Hindlimb muscle (tissue), 1 donor: ENCODE results near the gene CTDSP1. TPM values are rescaled to one million over a fixed set of nuclear protein-coding genes. Genes with fewer than 3 reads are reported as not detected.
A peak's percentile ranks its signal among the peaks of the same experiment; 100 is the strongest.

Source experiments
- DNase-seq: peaks from one replicate; pipeline ENCODE4 v3.0.0-alpha.2; 2013
- polyA plus RNA-seq: library from polyadenylated mRNA; unstranded; fragments of 120-200 nt; gene quantifications from one replicate; pipeline ENCODE4 v1.2.1, GENCODE V29; 2013; ENCODE audit not compliant: insufficient read length

CTDSP1 gene, protein sequence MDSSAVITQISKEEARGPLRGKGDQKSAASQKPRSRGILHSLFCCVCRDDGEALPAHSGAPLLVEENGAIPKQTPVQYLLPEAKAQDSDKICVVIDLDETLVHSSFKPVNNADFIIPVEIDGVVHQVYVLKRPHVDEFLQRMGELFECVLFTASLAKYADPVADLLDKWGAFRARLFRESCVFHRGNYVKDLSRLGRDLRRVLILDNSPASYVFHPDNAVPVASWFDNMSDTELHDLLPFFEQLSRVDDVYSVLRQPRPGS
- polyA plus RNA-seq, result 105 TPM

DNA sequence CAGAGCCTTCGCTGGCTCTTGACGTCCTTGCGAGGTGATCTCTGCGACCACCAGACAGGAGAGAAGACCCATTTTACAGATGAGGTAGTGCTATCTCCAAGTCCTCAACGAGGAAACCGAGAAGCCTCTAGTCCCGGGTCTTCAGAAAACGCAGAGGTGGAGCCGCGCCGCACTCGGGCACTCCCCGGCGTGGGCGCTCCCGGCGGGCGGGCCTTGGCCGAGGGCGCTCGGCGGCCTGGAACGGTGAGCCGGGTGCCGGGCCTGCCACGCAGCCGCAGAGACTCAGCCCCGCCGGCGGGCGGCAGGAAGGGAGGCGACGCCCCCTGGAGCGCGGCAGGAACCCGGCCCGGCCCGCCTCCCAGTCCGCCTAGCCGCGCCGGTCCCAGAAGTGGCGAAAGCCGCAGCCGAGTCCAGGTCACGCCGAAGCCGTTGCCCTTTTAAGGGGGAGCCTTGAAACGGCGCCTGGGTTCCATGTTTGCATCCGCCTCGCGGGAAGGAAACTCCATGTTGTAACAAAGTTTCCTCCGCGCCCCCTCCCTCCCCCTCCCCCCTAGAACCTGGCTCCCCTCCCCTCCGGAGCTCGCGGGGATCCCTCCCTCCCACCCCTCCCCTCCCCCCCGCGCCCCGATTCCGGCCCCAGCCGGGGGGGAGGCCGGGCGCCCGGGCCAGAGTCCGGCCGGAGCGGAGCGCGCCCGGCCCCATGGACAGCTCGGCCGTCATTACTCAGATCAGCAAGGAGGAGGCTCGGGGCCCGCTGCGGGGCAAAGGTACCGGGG is at the start of gene CTDSP1:
Gene CTDSP1 (plus strand): TSS at position 478 of the 776 bp plus-strand sequence. CDS start 223 bp downstream, at position 701.
- peak; percentile 99 for DNase-seq

DNA sequence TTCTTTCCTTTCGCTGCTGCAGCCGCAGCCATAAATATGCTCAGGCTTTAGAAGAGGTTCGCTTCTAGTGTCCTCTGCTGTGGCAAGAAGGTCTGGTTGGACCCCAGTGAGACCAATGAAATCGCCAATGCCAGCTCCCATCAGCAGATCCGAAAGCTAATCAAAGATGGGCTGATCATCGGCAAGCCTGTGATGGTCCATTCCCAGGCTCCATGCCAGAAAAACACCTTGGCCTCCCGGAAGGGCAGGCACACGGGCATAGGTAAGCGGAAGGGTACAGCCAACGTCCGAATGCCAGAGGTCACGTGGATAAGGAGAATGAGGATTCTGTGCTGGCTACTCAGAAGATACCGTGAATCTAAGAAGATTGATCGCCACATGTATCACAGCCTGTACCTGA is 45.6 kb upstream of the CTDSP1 start:
- DNase-seq, result no peak

DNA sequence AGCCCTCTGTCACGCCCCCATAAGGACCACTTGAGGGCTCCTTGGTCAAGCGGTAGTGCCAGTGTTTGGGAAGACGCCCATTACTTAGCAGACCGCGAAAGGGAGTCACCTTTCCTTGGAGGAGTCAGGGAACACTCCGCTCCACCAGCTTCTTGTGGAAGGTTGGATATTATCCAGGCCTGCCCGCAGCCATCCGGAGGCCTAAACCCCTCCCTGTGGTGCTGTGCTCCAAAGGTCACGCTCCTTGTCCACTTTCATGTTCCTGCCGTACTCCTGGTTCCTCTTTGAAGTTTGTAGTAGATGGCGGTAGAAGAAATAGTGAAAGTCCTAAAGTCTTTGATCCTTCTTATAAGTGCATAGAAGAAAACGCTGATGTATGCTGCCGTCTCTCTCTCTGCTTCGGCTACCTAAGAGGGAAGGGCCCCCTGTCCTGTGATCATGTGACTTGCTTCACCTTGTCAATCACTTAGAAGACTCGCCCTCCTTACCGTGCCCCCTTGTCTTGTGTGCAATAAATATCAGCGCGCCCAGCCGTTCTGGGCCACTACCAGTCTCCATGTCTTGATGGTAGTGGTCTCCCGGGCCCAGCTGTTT is 44.7 kb upstream of the CTDSP1 start:
- DNase-seq, result no peak

DNA sequence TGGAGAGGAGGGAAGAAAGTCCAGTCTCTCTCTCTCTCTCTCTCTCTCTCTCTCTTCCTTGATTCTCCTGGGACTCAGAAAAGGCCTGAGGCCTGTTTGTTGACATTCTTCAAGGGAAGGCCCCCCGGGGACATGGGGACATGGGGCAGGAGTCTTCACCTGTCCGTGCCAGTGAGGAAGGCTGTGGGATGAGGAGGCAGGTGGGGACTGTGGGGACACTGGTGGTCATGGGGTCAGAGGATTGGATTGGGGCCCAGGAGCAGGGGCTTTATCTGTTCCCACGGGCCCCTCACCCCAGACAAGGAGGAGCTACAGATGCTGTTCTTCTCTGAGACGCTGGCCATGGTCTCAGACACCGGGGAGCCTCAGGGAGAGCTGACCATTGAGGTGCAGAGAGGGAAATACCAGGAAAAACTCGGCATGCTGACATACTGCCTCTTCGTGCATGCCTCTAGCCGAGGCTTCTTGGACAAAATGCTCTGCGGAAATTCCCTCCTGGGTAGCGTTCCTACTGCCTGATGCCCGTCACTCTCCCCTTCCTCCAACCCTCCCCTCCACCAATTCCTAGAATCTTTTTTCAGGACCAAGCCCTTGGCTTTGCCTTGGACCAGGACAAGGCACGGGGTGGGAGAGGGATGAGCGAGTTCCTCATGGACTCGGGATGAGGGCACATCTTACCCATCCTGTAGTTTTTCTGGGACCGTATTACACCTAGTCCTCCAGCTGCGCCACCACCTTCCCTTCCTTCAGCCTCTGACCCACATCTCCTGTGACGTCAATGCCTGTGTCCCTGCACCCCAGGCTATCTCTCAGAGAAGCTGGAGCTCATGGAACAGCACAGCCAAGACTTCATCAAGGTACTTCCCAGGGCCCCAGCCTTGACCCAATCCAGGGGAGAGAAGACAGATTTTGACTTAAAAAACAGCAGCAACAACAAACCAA is 42.2 kb upstream of the CTDSP1 start:
- no peak for DNase-seq

DNA sequence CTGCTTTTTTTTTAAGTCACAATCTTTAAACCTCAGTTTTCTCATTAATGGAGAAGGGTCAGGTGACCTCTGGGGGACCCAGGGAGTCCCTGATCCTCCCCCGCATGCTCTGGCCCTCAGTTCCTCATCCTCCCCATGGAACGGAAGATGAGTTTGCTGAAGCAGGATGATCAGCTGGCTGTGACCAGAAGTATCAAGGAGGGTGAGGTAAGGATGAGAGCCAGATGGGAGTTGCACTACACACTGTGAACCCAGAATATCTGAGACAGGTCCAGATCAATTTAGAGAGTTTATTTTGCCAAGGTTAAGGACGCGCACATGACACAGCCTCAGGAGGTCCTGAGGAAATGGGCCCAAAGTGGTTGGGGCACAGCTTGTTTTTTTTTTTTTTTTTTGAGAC is 39.2 kb upstream of the CTDSP1 start:
- no peak for DNase-seq

DNA sequence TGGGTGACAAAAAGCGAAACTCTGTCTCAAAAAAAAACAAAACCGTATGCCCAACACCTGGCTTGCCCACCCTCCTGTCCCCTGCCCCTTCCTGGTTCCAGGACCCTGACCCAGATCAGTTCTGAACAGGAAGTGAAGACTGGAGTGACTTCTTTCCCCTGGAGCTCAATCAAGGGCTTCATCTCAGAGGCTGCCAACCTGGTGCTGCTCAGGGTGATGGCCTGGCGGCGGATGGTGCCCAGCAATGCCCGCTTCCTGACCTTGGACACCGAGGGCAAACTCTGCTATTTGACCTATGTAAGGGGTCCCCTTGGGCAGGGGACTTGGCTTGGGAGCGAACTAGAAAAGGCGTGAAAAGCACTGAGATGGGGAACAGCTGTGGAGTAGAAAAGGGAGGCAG is 37.1 kb upstream of the CTDSP1 start:
- no peak for DNase-seq

DNA sequence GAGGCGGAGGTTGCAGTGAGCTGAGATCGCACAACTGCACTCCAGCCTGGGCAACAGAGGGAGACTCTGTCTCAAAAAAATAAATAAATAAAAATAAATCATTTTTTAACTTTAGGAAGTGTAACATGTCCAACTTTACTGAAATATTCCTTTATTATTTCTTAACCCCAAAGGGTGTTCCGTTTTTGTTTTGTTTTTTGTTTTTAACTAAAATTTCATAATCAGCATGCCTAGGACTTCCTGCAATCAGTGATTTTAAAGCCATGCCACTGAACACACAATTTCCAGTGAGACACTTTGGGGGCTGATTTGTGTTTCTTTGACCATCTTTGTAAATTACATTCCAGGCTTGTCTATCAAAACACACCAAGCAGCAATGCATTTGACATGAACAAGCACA is 35.9 kb upstream of the CTDSP1 start:
- no peak for DNase-seq

DNA sequence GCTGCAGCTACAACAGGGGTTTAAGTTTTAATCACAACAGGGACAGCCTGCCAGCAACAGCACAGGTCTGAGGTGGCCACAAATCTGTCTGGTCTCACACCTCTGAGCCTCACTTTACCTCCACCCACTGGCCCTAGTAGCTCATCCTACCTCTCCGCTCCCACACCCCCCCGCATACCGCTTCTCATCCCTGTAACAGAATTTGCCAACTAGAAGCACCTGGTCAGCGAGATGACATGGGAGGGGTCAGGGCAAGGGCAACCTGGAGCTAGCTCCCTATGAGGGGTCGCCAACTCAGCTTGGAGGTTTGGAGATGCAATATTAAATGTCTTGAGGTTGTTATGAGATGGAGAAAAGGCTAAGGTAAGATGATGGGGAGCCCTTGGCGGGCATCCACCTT is 35.5 kb upstream of the CTDSP1 start:
- no peak for DNase-seq

DNA sequence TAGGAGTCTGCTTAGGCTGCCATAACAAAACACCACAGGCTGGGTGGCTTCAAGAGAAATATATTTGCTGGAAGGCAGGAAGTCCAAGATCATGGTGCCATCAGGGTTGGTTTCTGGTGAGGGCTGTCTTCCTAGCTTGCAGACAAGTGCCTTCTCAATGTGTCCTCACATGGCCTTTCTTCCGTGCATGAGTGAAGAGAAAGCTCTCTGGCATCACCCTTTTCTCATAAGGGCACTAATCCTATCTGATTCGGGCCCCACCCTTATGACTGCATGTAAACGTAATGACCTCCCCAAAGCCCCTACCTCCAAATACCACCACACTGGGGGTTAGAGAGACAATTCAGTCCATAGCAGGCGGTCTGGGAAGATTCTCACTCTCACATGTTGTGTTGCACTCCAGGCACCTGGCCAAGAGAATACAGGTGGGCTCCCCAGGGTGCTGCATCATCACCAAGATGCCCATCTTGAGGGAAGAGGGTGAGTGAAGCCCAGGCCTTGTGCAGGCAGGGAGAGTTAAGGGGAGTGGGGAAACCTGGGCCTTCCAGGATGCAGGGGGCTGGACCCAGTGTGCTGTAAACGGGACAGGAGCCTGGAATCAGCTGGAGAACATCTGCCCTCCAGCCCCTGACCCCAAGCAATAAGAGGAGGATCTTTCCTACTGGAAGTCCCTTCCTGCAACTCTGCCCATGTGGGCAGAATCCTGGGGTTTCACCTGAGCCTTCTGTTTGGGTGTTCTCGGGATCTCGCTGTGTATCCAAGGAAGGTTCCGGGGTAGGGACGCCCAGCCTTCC is 32.9 kb upstream of the CTDSP1 start:
- DNase-seq, result no peak

DNA sequence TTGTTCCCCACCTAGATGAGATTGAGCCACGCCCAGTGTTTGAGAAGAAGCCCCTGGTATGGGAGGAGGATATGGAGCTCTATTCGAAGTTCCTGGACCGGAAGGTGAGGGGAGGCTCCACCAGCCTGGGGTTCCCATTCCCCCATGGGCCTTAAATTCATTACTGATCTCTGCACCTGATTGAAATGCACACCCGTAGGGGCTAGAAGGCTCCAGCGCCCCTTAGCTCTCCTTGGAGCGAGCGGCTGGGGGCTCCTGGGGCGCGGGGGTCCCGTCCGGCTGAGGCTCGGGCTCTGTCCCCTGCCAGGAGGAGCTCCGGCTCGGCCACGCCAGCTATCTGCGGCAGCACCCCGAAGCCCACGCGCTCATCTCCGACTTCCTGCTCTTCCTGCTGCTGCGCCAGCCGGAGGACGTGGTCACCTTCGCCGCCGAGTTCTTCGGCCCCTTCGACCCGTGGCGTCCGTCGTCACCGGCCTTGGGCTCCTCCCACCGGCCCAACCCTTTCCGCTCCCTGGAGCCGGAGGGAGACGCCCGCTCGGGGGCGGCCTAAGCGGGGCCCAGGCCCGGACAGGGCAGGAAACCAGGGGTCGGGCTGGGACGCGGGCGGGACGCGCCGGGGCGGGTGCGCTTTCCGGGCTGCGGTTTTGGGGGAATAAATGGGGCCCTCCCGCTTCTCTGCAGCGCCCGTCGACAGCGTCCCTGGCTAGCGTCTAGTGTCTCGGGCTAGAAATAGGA is 32.1 kb upstream of the CTDSP1 start:
- DNase-seq, result peak; percentile 89

DNA sequence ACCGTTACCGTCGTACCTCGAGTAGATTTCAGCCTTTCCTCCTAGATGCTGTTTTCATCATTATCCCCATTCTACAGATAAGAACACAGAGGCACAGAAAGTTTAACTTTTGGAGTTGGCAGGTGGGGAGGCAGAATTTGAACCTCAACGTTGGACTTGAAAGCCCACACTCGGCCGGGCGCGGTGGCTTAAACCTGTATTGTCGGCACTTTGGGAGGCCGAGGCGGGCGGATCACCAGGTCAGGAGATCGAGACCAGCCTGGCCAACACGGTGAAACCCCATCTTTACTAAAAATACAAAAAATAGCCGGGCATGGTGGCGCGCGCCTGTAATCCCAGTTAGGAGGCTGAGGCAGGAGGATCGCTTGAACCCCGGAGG is 31.5 kb upstream of the CTDSP1 start:
- DNase-seq, result no peak

DNA sequence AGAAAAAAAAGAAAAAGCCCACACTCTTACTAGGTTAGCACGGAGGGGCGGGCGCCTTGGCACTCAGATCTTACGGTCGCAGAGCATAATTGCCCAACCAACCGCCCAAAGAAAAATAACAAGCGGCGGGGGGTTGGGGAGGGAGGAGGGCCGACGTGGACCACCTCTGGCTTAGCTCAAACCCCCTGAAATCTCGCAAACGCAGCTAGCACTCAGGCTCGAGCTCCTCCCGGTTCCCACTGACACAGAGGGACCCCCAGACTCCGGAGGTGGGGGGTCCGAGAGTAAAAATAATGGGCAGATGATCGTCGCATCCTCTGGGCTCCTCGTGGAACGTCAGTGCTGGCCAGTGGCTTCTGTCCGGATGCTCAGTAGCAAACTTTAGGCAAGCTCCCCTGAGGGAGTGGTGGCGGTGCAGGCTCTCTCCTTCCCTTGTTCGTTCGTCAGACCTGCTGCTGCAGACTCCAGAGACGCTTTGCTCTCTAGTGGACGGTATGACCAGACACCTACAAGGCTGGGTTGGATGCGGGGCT is 31.0 kb upstream of the CTDSP1 start:
- DNase-seq, result no peak

DNA sequence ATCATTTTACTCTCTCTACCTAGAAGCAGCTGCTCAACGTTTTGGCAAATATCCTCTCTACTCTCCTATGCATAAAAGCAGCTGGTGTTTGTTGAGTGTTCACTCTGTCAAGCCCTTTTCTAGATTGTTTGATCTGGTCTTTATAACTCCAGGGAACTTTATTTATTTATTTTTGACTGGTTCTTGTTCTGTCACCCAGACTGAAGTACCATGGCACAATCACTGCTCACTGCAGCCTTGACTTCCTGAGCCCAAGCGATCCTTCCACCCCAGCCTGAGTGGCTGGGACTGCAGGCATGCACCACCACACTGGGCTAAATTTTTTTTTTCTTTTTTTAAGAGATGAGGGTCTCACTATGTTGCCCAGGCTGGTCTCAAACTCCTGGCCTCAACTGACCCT is 30.3 kb upstream of the CTDSP1 start:
- DNase-seq, result no peak

DNA sequence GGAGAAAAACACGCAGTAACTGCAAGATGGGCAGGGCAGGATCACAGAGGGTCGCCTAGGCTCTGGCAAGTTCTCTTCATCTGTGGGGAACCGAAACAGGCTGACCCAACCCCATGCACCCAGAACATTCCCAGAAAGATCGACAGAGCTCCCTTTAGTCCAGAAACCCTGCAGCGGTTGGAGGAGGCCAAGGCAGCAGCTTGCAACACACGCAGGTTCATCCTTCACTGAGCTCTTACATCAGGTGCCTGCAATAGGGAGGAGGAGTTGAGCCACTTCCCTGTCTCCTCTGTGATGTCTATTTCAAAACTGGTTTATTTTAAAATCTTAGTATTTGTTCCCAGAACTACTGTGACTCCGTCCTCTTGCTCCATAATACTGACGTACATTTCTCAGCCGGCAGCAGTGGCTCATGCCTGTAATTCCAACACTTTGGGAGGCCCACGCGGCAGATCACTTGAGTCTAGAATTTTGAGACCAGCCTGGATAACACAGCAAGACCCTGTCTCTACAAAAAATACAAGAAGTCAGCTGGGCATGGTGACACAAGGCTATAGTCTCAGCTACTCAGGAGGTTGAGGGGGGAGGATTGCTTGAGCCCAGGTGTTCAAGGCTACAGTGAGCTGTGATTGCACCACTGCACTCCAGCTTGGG is 29.1 kb upstream of the CTDSP1 start:
- no peak for DNase-seq

DNA sequence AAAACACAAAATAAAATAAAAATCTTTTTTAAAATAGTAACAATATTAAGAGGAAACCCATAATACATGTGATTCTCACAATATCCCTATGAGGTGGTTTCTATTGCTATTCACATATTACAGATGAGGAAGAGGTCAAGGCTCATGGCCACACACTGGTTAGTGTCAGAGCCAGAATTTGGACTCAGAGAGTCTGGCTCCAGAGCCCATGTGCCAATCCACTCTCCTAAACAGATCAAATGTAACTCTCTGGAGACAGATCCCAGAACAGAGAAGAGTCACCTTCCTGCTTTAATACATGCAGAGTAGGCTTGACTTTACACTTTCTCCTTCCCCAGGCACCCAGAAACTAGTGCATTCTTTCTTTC is 27.7 kb upstream of the CTDSP1 start:
- no peak for DNase-seq

DNA sequence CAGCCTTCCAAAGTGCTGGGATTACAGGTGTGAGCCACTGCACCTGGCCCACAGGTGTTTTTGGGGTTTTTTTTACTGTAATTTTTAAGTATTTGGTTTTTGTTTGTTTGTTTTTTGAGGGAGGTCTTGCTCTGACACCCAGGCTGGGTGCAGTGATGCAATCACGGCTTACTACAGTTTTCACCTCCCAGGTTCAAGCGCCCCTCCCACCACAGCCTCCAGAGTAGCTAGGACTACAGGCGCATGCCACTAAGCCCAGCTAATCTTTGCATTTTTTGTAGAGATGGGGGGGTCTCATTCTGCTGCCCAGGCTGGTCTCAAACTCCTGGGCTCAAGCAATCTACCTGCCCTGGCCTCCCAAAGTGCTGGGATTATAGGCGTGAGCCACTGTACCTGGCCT is 24.9 kb upstream of the CTDSP1 start:
- DNase-seq, result no peak

DNA sequence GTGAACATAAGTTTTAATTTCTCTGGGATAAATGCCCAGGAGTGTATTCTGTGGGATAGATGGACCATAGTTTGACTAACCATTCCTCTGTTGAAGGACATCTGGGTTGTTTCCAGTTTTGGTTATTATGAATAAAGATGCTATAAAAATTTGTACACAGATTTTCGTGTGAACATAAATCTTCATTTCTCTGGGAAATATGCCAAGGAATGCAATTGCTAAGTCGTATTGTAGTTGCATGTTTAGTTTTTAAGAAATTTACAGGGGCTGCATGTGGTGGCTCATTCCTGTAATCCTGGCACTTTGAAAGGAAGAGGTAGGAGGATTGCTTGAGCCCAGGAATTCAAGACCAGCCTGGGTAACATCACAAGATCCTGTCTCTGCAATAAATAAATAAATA is 24.5 kb upstream of the CTDSP1 start:
- DNase-seq, result no peak

DNA sequence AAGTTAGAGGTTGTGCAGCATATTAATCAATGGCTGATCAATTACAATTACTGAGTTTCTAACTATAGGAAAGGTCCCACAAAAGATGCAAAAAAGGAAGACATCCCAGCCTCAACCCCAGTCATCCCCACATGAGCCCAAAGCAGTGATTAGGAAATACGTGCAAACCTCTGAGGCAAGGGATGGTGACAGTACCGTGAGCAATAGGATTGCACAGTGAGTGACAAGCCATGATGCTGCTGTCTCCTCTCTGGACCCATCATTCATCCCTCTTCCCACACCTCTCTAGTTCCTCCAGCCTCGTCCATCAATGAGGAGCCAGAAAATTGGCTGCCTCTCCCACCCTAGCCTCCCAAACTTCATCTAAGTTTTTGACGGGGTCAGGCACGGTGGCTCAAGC is 21.6 kb upstream of the CTDSP1 start:
- no peak for DNase-seq

DNA sequence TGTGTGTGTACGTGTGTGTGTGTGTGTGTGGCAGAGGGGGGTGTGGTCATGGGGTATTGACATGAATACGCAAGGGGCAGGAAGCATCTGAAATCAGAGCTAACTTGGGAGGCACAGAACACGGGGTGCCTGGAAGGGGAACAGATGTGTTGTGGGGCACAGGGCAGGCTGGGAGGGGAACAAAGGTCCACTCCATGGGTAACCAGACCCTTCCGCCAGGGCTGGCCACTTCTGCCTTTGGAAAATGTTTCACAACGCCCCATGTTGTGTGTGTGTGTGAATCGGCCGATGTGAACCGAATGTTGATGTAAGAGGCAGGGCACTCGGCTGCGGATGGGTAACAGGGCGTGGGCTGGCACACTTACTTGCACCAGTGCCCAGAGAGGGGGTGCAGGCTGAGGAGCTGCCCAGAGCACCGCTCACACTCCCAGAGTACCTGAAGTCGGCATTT is 17.7 kb upstream of the CTDSP1 start, which contains the start of gene SLC11A1:
Gene SLC11A1 (plus strand): TSS at position 358 of the 451 bp plus-strand sequence. CDS start 96 bp downstream, outside the sequence.
- DNase-seq, result no peak

DNA sequence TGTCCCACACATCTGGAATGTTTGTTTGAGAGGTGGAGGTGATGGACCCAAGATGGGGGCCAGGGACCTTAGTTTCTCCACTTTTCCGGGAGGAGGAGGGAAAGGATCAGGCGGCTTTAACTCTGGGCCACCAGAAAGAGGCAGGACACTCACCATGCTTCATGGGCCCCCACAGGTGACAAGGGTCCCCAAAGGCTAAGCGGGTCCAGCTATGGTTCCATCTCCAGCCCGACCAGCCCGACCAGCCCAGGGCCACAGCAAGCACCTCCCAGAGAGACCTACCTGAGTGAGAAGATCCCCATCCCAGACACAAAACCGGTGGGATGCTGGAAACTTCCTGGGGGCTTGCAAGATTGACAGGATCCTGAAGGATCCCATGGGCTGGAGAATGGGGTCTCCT is 16.9 kb upstream of the CTDSP1 start:
- no peak for DNase-seq
